Measurements from ENCODE around the gene APBB2. TPM values are rescaled to one million over a fixed set of nuclear protein-coding genes. Genes with fewer than 3 reads are reported as not detected.

Gene APBB2
- polyA plus RNA-seq, 3 donors: 0.15 to 0.33 TPM; not detected in 1

GRCh38 chr4:41122309-41122708 lies 92.0 kb downstream of the APBB2 start:
- Histone ChIP-seq H4K20me1 (ENCODE audit: insufficient read depth, low read length) (no peaks in the 10 kb centered on the region), H3K79me2 (ENCODE audit: insufficient read depth, low read length) (no peaks in the 10 kb centered on the region), H3K27me3 (ENCODE audit: control insufficient read depth in 2 of 2, insufficient read depth in 2 of 2, low read length in 2 of 2) (no peaks in the 10 kb centered on the region), H3K9me3 (replicated peaks in 1 of 2; ENCODE audit: control insufficient read depth in 1 of 2, insufficient read depth in 1 of 2, low read length in 2 of 2) (no peaks in the 10 kb centered on the region), H3K9ac (ENCODE audit: insufficient read depth, low read length, poor library complexity, severe bottlenecking) (no peak overlapping the region), H3K27ac (ENCODE audit: low read depth in 1 of 2, low read length in 2 of 2) (no peak overlapping the region), H3K4me1 (ENCODE audit: control insufficient read depth in 1 of 2, insufficient read depth in 2 of 2, low read length in 2 of 2) (peaks cover 5 to 7% of the 10 kb centered on the region in 2 donors), H2AFZ (ENCODE audit: insufficient read depth, low read depth, low read length, poor library complexity, severe bottlenecking) (no peak overlapping the region), H3K36me3 (replicated peaks in 1 of 2; ENCODE audit: control insufficient read depth in 1 of 2, insufficient read depth in 2 of 2, low read length in 2 of 2) (no peaks in the 10 kb centered on the region), H3K4me3 (replicated peaks in 1 of 3; ENCODE audit: low read depth in 2 of 3, low read length in 3 of 3) (no peak overlapping the region), H3K4me2 (replicated peaks; ENCODE audit: extremely low read depth, low read length, poor library complexity, severe bottlenecking) (no peak overlapping the region)
- DNase-seq: no peak
- Mint-ChIP-seq H3K4me3 (no peak overlapping the region), H3K27me3 (ENCODE audit: low read depth in 3 of 3) (peaks cover 0 to 3% (median 0%) of the 10 kb centered on the region in 3 donors), H3K4me1 (peaks cover 14% of the 10 kb centered on the region), H3K36me3 (no peaks in the 10 kb centered on the region), H3K9me3 (peaks cover 0 to 3% (median 0%) of the 10 kb centered on the region in 7 donors), H3K27ac (no peak overlapping the region)
- TF ChIP-seq CTCF (IDR thresholded peaks at IDR 0.05): no peak
- intact Hi-C loops (cut with micrococcal nuclease): no loop called here

- peaks cover 14% of the 10 kb centered on the region for H3K4me1 Mint-ChIP-seq
- no peaks in the 10 kb centered on the region for H3K36me3 Mint-ChIP-seq
- Histone ChIP-seq H4K20me1 (ENCODE audit: insufficient read depth, low read length) (no peaks in the 10 kb centered on the region), H3K9ac (ENCODE audit: insufficient read depth, low read length, poor library complexity, severe bottlenecking) (no peak overlapping the region), H3K27me3 (ENCODE audit: control insufficient read depth in 2 of 2, insufficient read depth in 2 of 2, low read length in 2 of 2) (no peaks in the 10 kb centered on the region), H3K9me3 (replicated peaks in 1 of 2; ENCODE audit: control insufficient read depth in 1 of 2, insufficient read depth in 1 of 2, low read length in 2 of 2) (no peaks in the 10 kb centered on the region), H3K4me3 (replicated peaks in 1 of 3; ENCODE audit: low read depth in 2 of 3, low read length in 3 of 3) (no peak overlapping the region), H3K36me3 (replicated peaks in 1 of 2; ENCODE audit: control insufficient read depth in 1 of 2, insufficient read depth in 2 of 2, low read length in 2 of 2) (no peaks in the 10 kb centered on the region), H3K79me2 (ENCODE audit: insufficient read depth, low read length) (no peaks in the 10 kb centered on the region), H3K4me2 (replicated peaks; ENCODE audit: extremely low read depth, low read length, poor library complexity, severe bottlenecking) (no peak overlapping the region), H2AFZ (ENCODE audit: insufficient read depth, low read depth, low read length, poor library complexity, severe bottlenecking) (no peak overlapping the region), H3K27ac (ENCODE audit: low read depth in 1 of 2, low read length in 2 of 2) (no peak overlapping the region), H3K4me1 (ENCODE audit: control insufficient read depth in 1 of 2, insufficient read depth in 2 of 2, low read length in 2 of 2) (peaks cover 5 to 7% of the 10 kb centered on the region in 2 donors)
- no peak for TF ChIP-seq CTCF (IDR thresholded peaks at IDR 0.05)
- no peak for DNase-seq
- peaks cover 0 to 3% (median 0%) of the 10 kb centered on the region in 3 donors for H3K27me3 Mint-ChIP-seq (ENCODE audit: low read depth in 3 of 3)
- no CpG with 5 or more reads among the region's 2 CpGs for WGBS (ENCODE audit: insufficient coverage)
- no peak overlapping the region for H3K4me3 Mint-ChIP-seq
- no peak overlapping the region for H3K27ac Mint-ChIP-seq
- intact Hi-C loops (cut with micrococcal nuclease): no loop called here
- H3K9me3 Mint-ChIP-seq: peaks cover 0 to 3% (median 0%) of the 10 kb centered on the region in 7 donors
These were observed 92.4 kb downstream of the APBB2 start for GRCh38 chr4:41121906-41122305.
